OCI-LY7 (cell line): ENCODE measurements around the gene KAZN. TPM values are rescaled to one million over a fixed set of nuclear protein-coding genes. Genes with fewer than 3 reads are reported as not detected.

Experiments
- Bru-seq: library from RNA; stranded (reverse); fragments of 400-500 nt; gene quantifications from one replicate; lab custom pipeline; 2021; lab: Mats Ljungman, UMichigan
- BruChase-seq, 2 experiments: library from RNA; stranded (reverse); fragments of 400-500 nt; gene quantifications; one replicate each; lab custom pipeline; 2021; lab: Mats Ljungman, UMichigan
- BruUV-seq: library from RNA; stranded (reverse); fragments of 400-500 nt; replicated peaks from 2 replicates; lab custom pipeline; 2021; lab: Mats Ljungman, UMichigan
- CTCF ChIA-PET: fragments of 300-600 bp; sonication (Branson Sonifier 250); formaldehyde crosslinking; loops from one replicate; lab custom pipeline; 2022; ENCODE audit warnings: antibody characterized with exemption; ENCODE audit not compliant: unreplicated experiment; lab: Charles Lee
- POLR2A ChIA-PET: fragments of 300-600 bp; sonication (Branson Sonifier 250); formaldehyde crosslinking; loops from one replicate; lab custom pipeline; 2022; ENCODE audit warnings: antibody characterized with exemption; lab: Charles Lee
- DNase-seq: peaks from one replicate; pipeline ENCODE4 v3.0.0-alpha.2; 2015; ENCODE audit warnings: low spot score
- H2AFZ ChIP-seq: fragments of 200-600 bp; sonication (generic), shearing (Covaris generic); 2 replicates; pipeline ENCODE4 v1.6.1; 2014; ENCODE audit warnings: mild to moderate bottlenecking, antibody characterized with exemption, low read length, moderate library complexity
- H3K27ac ChIP-seq: fragments of 200-600 bp; sonication (generic); 2 replicates; pipeline ENCODE4 v1.5.1; 2014; ENCODE audit warnings: mixed run types, low read depth, mild to moderate bottlenecking, moderate library complexity, low read length, inconsistent platforms; ENCODE audit not compliant: poor library complexity, severe bottlenecking
- H3K36me3 ChIP-seq: fragments of 200-600 bp; sonication (generic); 2 replicates; pipeline ENCODE4 v1.6.1; 2014; ENCODE audit warnings: mild to moderate bottlenecking, antibody characterized with exemption, low read length, moderate library complexity, mixed read lengths; ENCODE audit not compliant: insufficient read depth
- H3K4me1 ChIP-seq: fragments of 200-600 bp; sonication (generic); 2 replicates; pipeline ENCODE4 v1.5.1; 2014; ENCODE audit warnings: mild to moderate bottlenecking, low read length; ENCODE audit not compliant: insufficient read depth, poor library complexity, severe bottlenecking
- H3K4me2 ChIP-seq: fragments of 200-600 bp; sonication (generic); 2 replicates; pipeline ENCODE4 v1.6.1; 2014; ENCODE audit warnings: mild to moderate bottlenecking, low read length
- H3K4me3 ChIP-seq: fragments of 200-600 bp; sonication (generic); 2 replicates; pipeline ENCODE4 v1.5.1; 2014; ENCODE audit warnings: mild to moderate bottlenecking, low read depth, low read length; ENCODE audit not compliant: poor library complexity, severe bottlenecking
- H3K79me2 ChIP-seq: fragments of 200-600 bp; sonication (generic); 2 replicates; pipeline ENCODE4 v1.6.1; 2016; ENCODE audit warnings: low read depth, mild to moderate bottlenecking, low read length, moderate library complexity, mixed read lengths; ENCODE audit not compliant: insufficient read depth
- H3K9me2 ChIP-seq: fragments of 200-600 bp; sonication (generic); 2 replicates; pipeline ENCODE4 v1.6.1; 2016; ENCODE audit warnings: mild to moderate bottlenecking, low read length, mixed read lengths; ENCODE audit not compliant: insufficient read depth
- H3K9me3 ChIP-seq: fragments of 200-600 bp; sonication (generic); 2 replicates; pipeline ENCODE4 v1.6.1; 2014; ENCODE audit warnings: mild to moderate bottlenecking, mixed run types, low read length, mixed read lengths
- H4K20me1 ChIP-seq: fragments of 200-600 bp; sonication (generic); 2 replicates; pipeline ENCODE4 v1.6.1; 2014; ENCODE audit warnings: mild to moderate bottlenecking, antibody characterized with exemption, low read length, moderate library complexity, mixed read lengths; ENCODE audit not compliant: insufficient read depth
- CTCF ChIP-seq: fragments of 200-600 bp; sonication (generic); conservative IDR thresholded peaks from 2 replicates; pipeline ENCODE4 v1.5.1; 2014; ENCODE audit warnings: mild to moderate bottlenecking, antibody characterized with exemption, low read length, moderate library complexity, mixed read lengths
- EZH2phosphoT487 ChIP-seq: fragments of 200-600 bp; sonication (generic); IDR thresholded peaks from 2 replicates; pipeline ENCODE4 v1.6.1; 2018; ENCODE audit warnings: low read depth, borderline replicate concordance, mild to moderate bottlenecking, mixed run types, antibody characterized with exemption, low read length, moderate library complexity, mixed read lengths
- intact Hi-C: fragments of 100-400 bp; cut with micrococcal nuclease; formaldehyde crosslinking; loops from one replicate; pipeline ENCODE4 v1.10.0; 2022; ENCODE audit not compliant: unreplicated experiment
- long read RNA-seq: library from polyadenylated mRNA; stranded (forward); transcript quantifications from one replicate; pipeline ENCODE4 v2.0.0, GENCODE V29; 2022
- total RNA-seq, 2 experiments: library from RNA; depleted of rRNA in 1 of 2; stranded (reverse); fragments of >200 nt in 1 of 2; shearing (Covaris generic) in 1 of 2; gene quantifications; 2 replicates each; pipeline ENCODE4 v1.2.3, GENCODE V29; 2014 to 2022

Gene KAZN
- 2.4 and 3.7 TPM in 2 replicates for total RNA-seq (2014; rRNA removed; shearing (Covaris generic))
- 0.40 and 0.72 TPM in 2 replicates for total RNA-seq (2022)
- Bru-seq, nascent RNA, result percentile 21 among the genes with signal in this experiment
- BruChase-seq, experiment 1, labeled RNA remaining after a 6-hour chase, result percentile 30 among the genes with signal in this experiment
- percentile 29 among the genes with signal in this experiment for BruChase-seq, experiment 2, labeled RNA remaining after a 2-hour chase
- long read RNA-seq, partial matches to known transcripts, result 0 of 10 reads
- long read RNA-seq, other reads (novel, unspliced or antisense), result 9 of 10 reads

- no peak for TF ChIP-seq EZH2phosphoT487
- BruUV-seq, result no TSS peak
- no peak for DNase-seq
- ChIA-PET POLR2A (no interaction called here), CTCF (no interaction called here)
- intact Hi-C loops, result no loop called here
- Histone ChIP-seq H3K36me3 (no peaks in the 10 kb centered on the region), H3K4me1 (peaks cover 12% of the 10 kb centered on the region), H4K20me1 (no peaks in the 10 kb centered on the region), H3K79me2 (no peaks in the 10 kb centered on the region), H3K9me3 (no peaks in the 10 kb centered on the region), H2AFZ (peak within 1 kb of the TSS; percentile 34; the same call in 1 of the 2 replicates), H3K9me2 (no peaks in the 10 kb centered on the region), H3K4me3 (peak within 1 kb of the TSS; percentile 54), H3K27ac (no peak within 1 kb of the TSS), H3K4me2 (peak within 1 kb of the TSS; percentile 46)
Measured at GRCh38 chr1:14598498-14599182, at the start of gene KAZN. TSS of gene KAZN (plus strand) at chr1:14598685.

GRCh38 chr1:14549897-14550620 lies 48.4 kb upstream of the KAZN start:
- TF ChIP-seq EZH2phosphoT487 (no peak), CTCF (no peak)
- H3K9me3 ChIP-seq, result no peaks in the 10 kb centered on the region
- intact Hi-C loops, result no loop called here
- no peaks in the 10 kb centered on the region; the same call in 1 of the 2 replicates for H3K36me3 ChIP-seq
- POLR2A ChIA-PET, result no interaction called here
- no TSS peak for BruUV-seq
- no peak overlapping the region for H3K27ac ChIP-seq
- H3K4me2 ChIP-seq, result no peak overlapping the region
- no peaks in the 10 kb centered on the region for H3K9me2 ChIP-seq
- H4K20me1 ChIP-seq, result no peaks in the 10 kb centered on the region
- H2AFZ ChIP-seq, result no peak overlapping the region
- DNase-seq, result no peak
- no peaks in the 10 kb centered on the region for H3K79me2 ChIP-seq
- no peak overlapping the region for H3K4me3 ChIP-seq
- CTCF ChIA-PET, result no interaction called here
- H3K4me1 ChIP-seq, result no peaks in the 10 kb centered on the region

- Histone ChIP-seq H3K9me3 (no peaks in the 10 kb centered on the region), H4K20me1 (no peaks in the 10 kb centered on the region), H3K79me2 (no peaks in the 10 kb centered on the region), H3K4me3 (no peak overlapping the region), H3K36me3 (no peaks in the 10 kb centered on the region), H2AFZ (no peak overlapping the region), H3K4me1 (no peaks in the 10 kb centered on the region), H3K27ac (no peak overlapping the region), H3K9me2 (no peaks in the 10 kb centered on the region), H3K4me2 (no peak overlapping the region)
- POLR2A ChIA-PET, result no interaction called here
- intact Hi-C loops, result no loop called here
- CTCF ChIA-PET, result no interaction called here
- BruUV-seq, result no TSS peak
- DNase-seq, result no peak
- TF ChIP-seq EZH2phosphoT487 (no peak), CTCF (no peak)
Measured at GRCh38 chr1:14551386-14551785, 47.1 kb upstream of the KAZN start.
